ENCODE results near the gene WDCP.
"Not testable (repeated sequence)": the region's sequence is repeated elsewhere in the genome, so short reads cannot be mapped to it uniquely, and the experiment has no call there.

The WDCP gene, protein sequence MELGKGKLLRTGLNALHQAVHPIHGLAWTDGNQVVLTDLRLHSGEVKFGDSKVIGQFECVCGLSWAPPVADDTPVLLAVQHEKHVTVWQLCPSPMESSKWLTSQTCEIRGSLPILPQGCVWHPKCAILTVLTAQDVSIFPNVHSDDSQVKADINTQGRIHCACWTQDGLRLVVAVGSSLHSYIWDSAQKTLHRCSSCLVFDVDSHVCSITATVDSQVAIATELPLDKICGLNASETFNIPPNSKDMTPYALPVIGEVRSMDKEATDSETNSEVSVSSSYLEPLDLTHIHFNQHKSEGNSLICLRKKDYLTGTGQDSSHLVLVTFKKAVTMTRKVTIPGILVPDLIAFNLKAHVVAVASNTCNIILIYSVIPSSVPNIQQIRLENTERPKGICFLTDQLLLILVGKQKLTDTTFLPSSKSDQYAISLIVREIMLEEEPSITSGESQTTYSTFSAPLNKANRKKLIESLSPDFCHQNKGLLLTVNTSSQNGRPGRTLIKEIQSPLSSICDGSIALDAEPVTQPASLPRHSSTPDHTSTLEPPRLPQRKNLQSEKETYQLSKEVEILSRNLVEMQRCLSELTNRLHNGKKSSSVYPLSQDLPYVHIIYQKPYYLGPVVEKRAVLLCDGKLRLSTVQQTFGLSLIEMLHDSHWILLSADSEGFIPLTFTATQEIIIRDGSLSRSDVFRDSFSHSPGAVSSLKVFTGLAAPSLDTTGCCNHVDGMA

DNA sequence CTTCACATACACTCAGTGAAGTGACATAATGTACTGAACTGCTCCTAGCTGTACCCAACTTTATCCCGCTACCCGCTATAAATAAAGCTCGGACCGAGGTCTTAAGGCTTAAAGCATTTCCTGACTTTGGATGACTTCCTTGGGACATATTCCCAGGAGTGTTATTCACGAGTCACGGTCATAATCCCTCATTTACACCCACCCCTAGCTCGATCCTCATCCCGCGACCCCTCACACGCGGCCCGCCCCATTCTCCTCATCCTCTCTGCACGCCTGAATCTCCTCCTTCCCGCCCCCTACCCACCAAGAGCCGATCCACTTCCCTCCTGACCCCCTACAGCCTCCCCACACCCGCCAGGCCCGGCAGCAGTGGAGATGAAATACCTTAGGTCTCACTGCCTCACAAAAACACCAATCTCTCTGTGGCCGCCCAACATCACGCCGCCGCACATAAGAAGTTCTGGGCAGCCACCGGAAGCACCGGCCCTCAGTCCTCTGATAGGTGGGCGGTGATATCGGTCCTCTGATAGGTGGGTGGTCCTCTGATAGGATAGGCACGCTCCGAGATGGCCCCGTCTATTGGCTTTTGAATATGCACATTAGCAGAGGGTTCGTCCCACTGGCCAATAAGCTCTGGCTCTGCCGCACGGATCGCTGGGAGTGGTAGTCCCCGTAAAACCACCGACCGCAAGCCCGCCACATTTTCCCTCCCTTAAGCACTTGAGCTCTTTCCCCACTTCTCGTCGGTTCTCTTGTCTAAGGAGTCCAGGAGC is at the start of gene WDCP:
Gene WDCP (minus strand): TSS at position 462 of the 773 bp plus-strand sequence. CDS start 7,897 bp downstream, outside the sequence.
- H3K27me3 Mint-ChIP-seq (ENCODE audit: low read depth), result peaks cover 4% of the 10 kb centered on the region
- peak within 1 kb of the TSS; percentile 97 for H3K4me3 Mint-ChIP-seq

GRCh38 chr2:24095171-24095677 is 48.0 kb upstream of the WDCP start:
- peaks cover 13% of the 10 kb centered on the region for H3K9me3 Mint-ChIP-seq
- H3K27me3 Mint-ChIP-seq (ENCODE audit: low read depth); H3K27ac Mint-ChIP-seq; H3K4me1 Mint-ChIP-seq (ENCODE audit: low read depth); H3K4me3 Mint-ChIP-seq: not testable (repeated sequence)
- peaks cover 20% of the 10 kb centered on the region for H3K36me3 Mint-ChIP-seq (ENCODE audit: low read depth)

More for the DNA sequence above, at the start of gene WDCP:
- no peaks in the 10 kb centered on the region for H3K9me3 Mint-ChIP-seq
- H3K4me1 Mint-ChIP-seq (ENCODE audit: low read depth), result peaks cover 22% of the 10 kb centered on the region
- peaks cover 2% of the 10 kb centered on the region for H3K36me3 Mint-ChIP-seq (ENCODE audit: low read depth)
- peak within 1 kb of the TSS; percentile 92 for H3K27ac Mint-ChIP-seq

DNA sequence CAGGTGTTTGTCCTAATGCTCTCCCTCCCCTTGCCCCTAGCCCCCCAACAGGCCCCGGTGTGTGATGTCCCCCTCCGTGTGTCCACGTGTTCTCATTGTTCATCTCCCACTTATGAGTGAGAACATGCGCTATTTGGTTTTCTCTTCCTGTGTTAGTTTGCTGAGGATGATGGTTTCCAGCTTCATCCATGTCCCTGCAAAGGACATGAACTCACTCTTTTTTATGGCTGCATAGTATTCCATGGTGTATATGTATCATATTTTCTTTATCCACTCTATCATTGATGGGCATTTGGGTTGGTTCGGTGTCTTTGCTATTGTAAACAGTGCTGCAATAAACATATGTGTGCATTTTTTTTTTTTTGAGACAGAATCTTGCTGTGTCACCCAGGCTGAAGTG is 46.1 kb upstream of the WDCP start:
- peaks cover 19% of the 10 kb centered on the region for H3K36me3 Mint-ChIP-seq (ENCODE audit: low read depth)
- H3K27ac Mint-ChIP-seq; H3K4me3 Mint-ChIP-seq; H3K4me1 Mint-ChIP-seq (ENCODE audit: low read depth); H3K9me3 Mint-ChIP-seq; H3K27me3 Mint-ChIP-seq (ENCODE audit: low read depth): not testable (repeated sequence)

DNA sequence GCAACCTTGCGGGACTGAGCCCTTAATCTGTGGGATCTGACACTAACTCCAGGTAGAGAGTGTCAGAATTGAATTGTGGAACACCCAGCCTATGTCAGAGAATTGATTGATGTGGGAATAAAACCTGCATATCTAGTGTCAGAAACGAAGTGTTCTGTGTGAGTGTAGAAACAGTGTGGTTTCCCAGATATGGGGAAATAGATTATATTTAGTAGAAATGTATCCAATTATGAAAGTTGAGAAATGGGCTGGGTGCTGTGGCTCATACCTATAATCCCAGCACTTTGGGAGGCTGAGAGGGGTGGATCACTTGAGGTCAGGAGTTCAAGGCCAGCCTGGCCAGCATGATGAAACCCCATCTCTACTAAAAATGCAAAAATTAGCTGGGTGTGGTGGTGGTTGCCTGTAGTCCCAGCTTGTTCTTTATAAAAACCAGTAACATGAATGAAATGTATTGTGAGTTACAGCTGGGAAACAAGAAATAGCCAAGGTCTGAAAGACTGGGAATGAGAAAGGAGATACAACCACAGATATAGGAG is 41.7 kb upstream of the WDCP start:
- no peak overlapping the region for H3K27ac Mint-ChIP-seq
- no peak overlapping the region for H3K4me3 Mint-ChIP-seq
- H3K4me1 Mint-ChIP-seq (ENCODE audit: low read depth), result peaks cover 11% of the 10 kb centered on the region

GRCh38 chr2:24087032-24087431 is 39.8 kb upstream of the WDCP start:
- Mint-ChIP-seq H3K4me1 (ENCODE audit: low read depth) (peaks cover 17% of the 10 kb centered on the region), H3K27me3 (ENCODE audit: low read depth) (no peaks in the 10 kb centered on the region), H3K36me3 (ENCODE audit: low read depth) (peaks cover 7% of the 10 kb centered on the region), H3K27ac (no peak overlapping the region), H3K9me3 (no peaks in the 10 kb centered on the region), H3K4me3 (no peak overlapping the region)

More for the DNA sequence above, 41.7 kb upstream of the WDCP start:
- peaks cover 5% of the 10 kb centered on the region for H3K36me3 Mint-ChIP-seq (ENCODE audit: low read depth)
- peaks cover 4% of the 10 kb centered on the region for H3K9me3 Mint-ChIP-seq
- H3K27me3 Mint-ChIP-seq (ENCODE audit: low read depth), result no peaks in the 10 kb centered on the region

- Mint-ChIP-seq H3K4me3 (no peak overlapping the region), H3K27me3 (ENCODE audit: low read depth) (no peaks in the 10 kb centered on the region)
Measured at GRCh38 chr2:24086241-24086640, 39.0 kb upstream of the WDCP start.

DNA sequence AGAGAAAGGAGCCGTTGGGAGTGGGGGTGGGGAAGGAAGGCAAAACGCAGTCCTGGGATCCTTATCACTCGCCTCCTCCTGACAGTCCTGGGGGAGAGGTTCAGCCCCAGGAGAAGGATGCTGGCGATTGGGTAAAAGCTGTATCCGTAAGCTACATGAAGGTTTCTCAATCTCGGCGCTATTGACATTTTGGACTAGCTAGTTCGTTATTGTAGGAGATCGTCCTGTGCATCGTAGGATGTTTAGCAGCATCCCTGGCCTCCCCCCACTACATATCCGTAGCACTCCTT is 38.0 kb upstream of the WDCP start:
- Mint-ChIP-seq H3K4me3 (peak overlapping the region; percentile 83), H3K4me1 (ENCODE audit: low read depth) (peaks cover 17% of the 10 kb centered on the region), H3K36me3 (ENCODE audit: low read depth) (peaks cover 7% of the 10 kb centered on the region), H3K27ac (peak overlapping the region; percentile 21), H3K27me3 (ENCODE audit: low read depth) (no peaks in the 10 kb centered on the region), H3K9me3 (no peaks in the 10 kb centered on the region)

More at GRCh38 chr2:24086241-24086640, 39.0 kb upstream of the WDCP start:
- Mint-ChIP-seq H3K9me3 (no peaks in the 10 kb centered on the region), H3K27ac (no peak overlapping the region), H3K4me1 (ENCODE audit: low read depth) (peaks cover 17% of the 10 kb centered on the region), H3K36me3 (ENCODE audit: low read depth) (peaks cover 7% of the 10 kb centered on the region)

GRCh38 chr2:24084386-24085199 is 37.4 kb upstream of the WDCP start, which contains the start of gene TP53I3:
TP53I3 (minus strand) TSS chr2:24084834; CDS start chr2:24084326, 508 bp downstream.
- Mint-ChIP-seq H3K4me3 (peak within 1 kb of the TSS; percentile 83), H3K4me1 (ENCODE audit: low read depth) (peaks cover 17% of the 10 kb centered on the region), H3K9me3 (no peaks in the 10 kb centered on the region), H3K27ac (peak within 1 kb of the TSS; percentile 71), H3K36me3 (ENCODE audit: low read depth) (peaks cover 7% of the 10 kb centered on the region), H3K27me3 (ENCODE audit: low read depth) (no peaks in the 10 kb centered on the region)

DNA sequence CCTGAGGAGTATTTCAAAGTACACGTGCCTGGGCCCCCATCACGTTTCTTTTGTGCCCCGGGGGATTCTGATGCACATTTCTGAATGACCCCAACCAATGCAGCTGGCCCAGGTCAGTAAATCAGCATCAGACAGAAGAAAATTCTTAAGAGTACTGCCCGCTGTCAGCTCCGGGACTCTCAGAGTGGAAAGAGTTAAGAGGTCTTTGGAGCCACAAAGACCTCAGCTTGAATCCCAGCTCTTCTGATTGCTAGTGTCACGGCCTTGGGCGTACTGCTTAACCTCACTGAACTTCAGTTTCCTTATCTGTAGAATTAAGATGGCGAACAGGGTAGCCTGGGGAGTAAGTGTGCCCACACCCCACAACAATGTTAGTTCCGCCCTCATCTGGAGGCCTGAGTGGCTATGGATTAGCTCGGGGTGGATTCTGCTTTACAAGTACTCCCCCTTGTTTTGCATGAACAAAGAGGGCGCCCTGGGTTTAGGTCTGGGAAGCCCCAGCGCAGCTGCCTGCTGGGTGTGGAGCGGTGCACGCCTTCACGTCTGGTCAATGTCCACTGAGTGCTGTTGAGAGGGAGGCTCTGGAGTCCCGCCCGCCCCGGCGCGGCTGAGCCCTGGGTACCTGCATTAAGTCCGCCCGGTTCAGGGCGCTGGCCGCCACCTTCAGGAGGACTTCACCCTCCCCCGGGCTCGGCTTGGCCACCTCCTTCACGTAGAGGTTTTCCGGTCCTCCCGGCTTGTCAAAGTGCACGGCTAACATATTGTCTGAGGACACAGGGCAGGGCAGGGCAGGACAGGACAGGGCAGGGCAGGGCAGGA is 36.6 kb upstream of the WDCP start:
- H3K27me3 Mint-ChIP-seq (ENCODE audit: low read depth), result no peaks in the 10 kb centered on the region
- H3K36me3 Mint-ChIP-seq (ENCODE audit: low read depth), result peaks cover 5% of the 10 kb centered on the region
- no peaks in the 10 kb centered on the region for H3K9me3 Mint-ChIP-seq
- H3K4me3 Mint-ChIP-seq, result peak overlapping the region; percentile 79
- H3K4me1 Mint-ChIP-seq (ENCODE audit: low read depth), result peaks cover 17% of the 10 kb centered on the region
- peak overlapping the region; percentile 64 for H3K27ac Mint-ChIP-seq

GRCh38 chr2:24082787-24083566 is 35.8 kb upstream of the WDCP start:
- H3K36me3 Mint-ChIP-seq (ENCODE audit: low read depth), result peaks cover 5% of the 10 kb centered on the region
- H3K27ac Mint-ChIP-seq, result peak overlapping the region; percentile 64
- H3K4me3 Mint-ChIP-seq, result peak overlapping the region; percentile 79
- peaks cover 17% of the 10 kb centered on the region for H3K4me1 Mint-ChIP-seq (ENCODE audit: low read depth)
- no peaks in the 10 kb centered on the region for H3K9me3 Mint-ChIP-seq
- H3K27me3 Mint-ChIP-seq (ENCODE audit: low read depth), result no peaks in the 10 kb centered on the region

DNA sequence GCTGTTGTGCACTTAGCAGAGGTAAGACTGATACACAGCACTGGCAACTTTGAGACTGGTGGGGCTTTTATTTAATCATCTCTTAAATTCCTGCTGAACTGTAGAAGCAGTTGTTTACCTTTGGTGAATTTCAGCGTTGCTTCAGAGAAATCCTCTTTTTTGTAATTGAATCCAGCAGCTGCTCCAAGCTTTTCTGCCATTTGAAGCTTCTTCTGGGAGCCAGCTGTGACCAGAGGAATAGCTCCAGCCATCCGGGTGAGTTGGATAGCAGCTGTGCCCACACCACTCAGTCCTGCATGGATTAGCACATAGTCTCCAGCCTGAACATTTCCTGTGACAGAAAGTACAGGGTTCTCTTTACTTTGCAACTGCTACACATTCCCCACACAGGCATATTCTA is 33.5 kb upstream of the WDCP start:
- peaks cover 23% of the 10 kb centered on the region for H3K4me1 Mint-ChIP-seq (ENCODE audit: low read depth)

GRCh38 chr2:24077879-24078278 is 30.7 kb upstream of the WDCP start:
- Mint-ChIP-seq H3K4me1 (ENCODE audit: low read depth) (peaks cover 17% of the 10 kb centered on the region), H3K4me3 (peak overlapping the region; percentile 97), H3K27ac (peak overlapping the region; percentile 55), H3K36me3 (ENCODE audit: low read depth) (peaks cover 5% of the 10 kb centered on the region), H3K27me3 (ENCODE audit: low read depth) (no peaks in the 10 kb centered on the region), H3K9me3 (no peaks in the 10 kb centered on the region)

More for the DNA sequence above, 33.5 kb upstream of the WDCP start:
- H3K27me3 Mint-ChIP-seq (ENCODE audit: low read depth), result no peaks in the 10 kb centered on the region
- peaks cover 5% of the 10 kb centered on the region for H3K36me3 Mint-ChIP-seq (ENCODE audit: low read depth)
- H3K9me3 Mint-ChIP-seq, result no peaks in the 10 kb centered on the region
- H3K27ac Mint-ChIP-seq, result no peak overlapping the region
- H3K4me3 Mint-ChIP-seq, result no peak overlapping the region
